ENCODE measurements around the gene SALL4.
"Not testable (repeated sequence)": the region's sequence is repeated elsewhere in the genome, so short reads cannot be mapped to it uniquely, and the experiment has no call there.

The SALL4 gene

GRCh38 chr20:51768759-51769517 is 33.4 kb downstream of the SALL4 start:
- H4K20me1 ChIP-seq (ENCODE audit: low read depth, low read length), result no peaks in the 10 kb centered on the region
- no peaks in the 10 kb centered on the region for H3K36me3 ChIP-seq (ENCODE audit: low read length)
- no peaks in the 10 kb centered on the region for H3F3A ChIP-seq (ENCODE audit: insufficient read depth)
- TF ChIP-seq, protein P1, sequence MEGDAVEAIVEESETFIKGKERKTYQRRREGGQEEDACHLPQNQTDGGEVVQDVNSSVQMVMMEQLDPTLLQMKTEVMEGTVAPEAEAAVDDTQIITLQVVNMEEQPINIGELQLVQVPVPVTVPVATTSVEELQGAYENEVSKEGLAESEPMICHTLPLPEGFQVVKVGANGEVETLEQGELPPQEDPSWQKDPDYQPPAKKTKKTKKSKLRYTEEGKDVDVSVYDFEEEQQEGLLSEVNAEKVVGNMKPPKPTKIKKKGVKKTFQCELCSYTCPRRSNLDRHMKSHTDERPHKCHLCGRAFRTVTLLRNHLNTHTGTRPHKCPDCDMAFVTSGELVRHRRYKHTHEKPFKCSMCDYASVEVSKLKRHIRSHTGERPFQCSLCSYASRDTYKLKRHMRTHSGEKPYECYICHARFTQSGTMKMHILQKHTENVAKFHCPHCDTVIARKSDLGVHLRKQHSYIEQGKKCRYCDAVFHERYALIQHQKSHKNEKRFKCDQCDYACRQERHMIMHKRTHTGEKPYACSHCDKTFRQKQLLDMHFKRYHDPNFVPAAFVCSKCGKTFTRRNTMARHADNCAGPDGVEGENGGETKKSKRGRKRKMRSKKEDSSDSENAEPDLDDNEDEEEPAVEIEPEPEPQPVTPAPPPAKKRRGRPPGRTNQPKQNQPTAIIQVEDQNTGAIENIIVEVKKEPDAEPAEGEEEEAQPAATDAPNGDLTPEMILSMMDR (IDR thresholded peaks at IDR 0.05; ENCODE audit: insufficient read depth, low read length, poor library complexity, severe bottlenecking), result no peak
- TF ChIP-seq EZH2phosphoT487 (conservative IDR thresholded peaks at IDR 0.05; ENCODE audit: low read length), result no peak
- no peaks in the 10 kb centered on the region for H3K9me3 ChIP-seq (ENCODE audit: insufficient read depth, low read length)
- H3K9me2 ChIP-seq (replicated peaks; ENCODE audit: insufficient read depth, low read length), result no peaks in the 10 kb centered on the region
- no peak overlapping the region for H3K4me2 ChIP-seq (ENCODE audit: low read depth, low read length, poor library complexity, severe bottlenecking)
- H3K4me3 ChIP-seq (ENCODE audit: insufficient read depth, low read length, poor library complexity, severe bottlenecking), result no peak overlapping the region
- H3K79me2 ChIP-seq (ENCODE audit: insufficient read depth, low read length), result no peaks in the 10 kb centered on the region
- H2AFZ ChIP-seq (ENCODE audit: low read depth, low read length, severe bottlenecking), result no peak overlapping the region
- H3K9ac ChIP-seq (ENCODE audit: low read length), result no peak overlapping the region
- no peaks in the 10 kb centered on the region for H3K27me3 ChIP-seq (ENCODE audit: low read length)
- no peak overlapping the region for H3K27ac ChIP-seq (ENCODE audit: low read depth, low read length)

DNA sequence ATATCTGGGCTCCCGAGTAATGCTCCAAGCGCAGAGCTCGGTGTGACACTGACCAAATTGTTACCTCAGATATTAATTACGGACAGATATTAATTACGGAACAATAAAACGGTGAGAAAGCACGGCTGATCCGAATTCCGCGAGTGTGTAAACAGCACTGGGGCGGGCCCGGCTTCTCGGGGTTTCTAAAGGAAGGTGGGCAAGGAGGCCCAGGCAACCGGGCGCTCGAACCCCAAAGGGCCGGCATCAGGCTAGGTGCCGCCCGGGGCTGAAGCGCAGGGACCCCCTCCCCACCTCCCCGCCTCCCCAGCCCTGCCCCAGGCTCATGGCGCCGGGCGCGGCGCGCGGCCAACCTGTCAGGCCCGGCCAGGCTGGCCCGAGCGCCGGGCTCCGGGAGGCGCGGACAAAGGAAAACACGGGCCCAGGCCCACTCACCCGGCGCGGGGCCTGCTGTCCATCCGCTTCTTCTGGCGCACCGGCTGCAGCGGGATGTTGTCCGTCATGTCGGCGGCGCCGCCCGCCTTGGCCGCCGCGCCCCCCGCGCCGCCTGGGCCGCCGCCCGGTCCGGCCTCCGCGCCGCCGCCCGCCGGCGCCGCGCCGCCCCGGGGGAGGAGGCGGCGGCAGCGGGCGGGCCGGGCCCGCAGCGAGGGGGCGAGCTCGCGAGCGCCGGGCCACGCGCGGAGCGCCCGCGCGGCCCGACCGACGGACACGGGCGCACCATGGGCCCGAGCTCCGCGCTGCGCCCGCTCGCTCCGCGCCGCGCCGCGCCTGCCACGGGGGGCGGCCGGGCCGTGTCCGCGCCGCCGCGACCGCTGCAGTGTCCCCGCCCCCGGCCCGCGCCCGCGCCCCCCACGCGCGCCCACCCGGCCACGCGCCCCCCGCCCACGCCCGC is 34.2 kb downstream of the SALL4 start, which contains the start of gene ATP9A:
ATP9A (minus strand) TSS at position 524 of the 892 bp plus-strand sequence; CDS start at position 503, 21 bp downstream.
- no peak within 1 kb of the TSS for H3K27ac ChIP-seq (ENCODE audit: low read depth, low read length)
- H2AFZ ChIP-seq (ENCODE audit: low read depth, low read length, severe bottlenecking), result no peak within 1 kb of the TSS
- no peak within 1 kb of the TSS for H3K4me3 ChIP-seq (ENCODE audit: insufficient read depth, low read length, poor library complexity, severe bottlenecking)

GRCh38 chr20:51766994-51767866 is 35.1 kb downstream of the SALL4 start:
- Histone ChIP-seq H3K4me3 (ENCODE audit: insufficient read depth, low read length, poor library complexity, severe bottlenecking) (no peak overlapping the region), H3K9me3 (ENCODE audit: insufficient read depth, low read length) (no peaks in the 10 kb centered on the region), H3K9ac (ENCODE audit: low read length) (no peak overlapping the region), H3K79me2 (ENCODE audit: insufficient read depth, low read length) (no peaks in the 10 kb centered on the region), H3K27me3 (ENCODE audit: low read length) (no peaks in the 10 kb centered on the region), H3F3A (ENCODE audit: insufficient read depth) (no peaks in the 10 kb centered on the region), H3K27ac (ENCODE audit: low read depth, low read length) (no peak overlapping the region), H3K36me3 (ENCODE audit: low read length) (no peaks in the 10 kb centered on the region), H4K20me1 (ENCODE audit: low read depth, low read length) (no peaks in the 10 kb centered on the region), H3K9me2 (replicated peaks; ENCODE audit: insufficient read depth, low read length) (no peaks in the 10 kb centered on the region), H3K4me2 (ENCODE audit: low read depth, low read length, poor library complexity, severe bottlenecking) (no peak overlapping the region), H2AFZ (ENCODE audit: low read depth, low read length, severe bottlenecking) (no peak overlapping the region)
- TF ChIP-seq EZH2phosphoT487 (conservative IDR thresholded peaks at IDR 0.05; ENCODE audit: low read length), result no peak
- TF ChIP-seq, protein P1 (IDR thresholded peaks at IDR 0.05; ENCODE audit: insufficient read depth, low read length, poor library complexity, severe bottlenecking), result no peak

More for the DNA sequence above, 34.2 kb downstream of the SALL4 start, which contains the start of gene ATP9A:
- no peaks in the 10 kb centered on the region for H3K36me3 ChIP-seq (ENCODE audit: low read length)
- no peak within 1 kb of the TSS for H3K4me2 ChIP-seq (ENCODE audit: low read depth, low read length, poor library complexity, severe bottlenecking)
- H3F3A ChIP-seq (ENCODE audit: insufficient read depth), result no peaks in the 10 kb centered on the region
- no peaks in the 10 kb centered on the region for H3K79me2 ChIP-seq (ENCODE audit: insufficient read depth, low read length)
- no peaks in the 10 kb centered on the region for H4K20me1 ChIP-seq (ENCODE audit: low read depth, low read length)
- no peak within 1 kb of the TSS for H3K9ac ChIP-seq (ENCODE audit: low read length)
- H3K27me3 ChIP-seq (ENCODE audit: low read length), result no peaks in the 10 kb centered on the region
- no peak for TF ChIP-seq EZH2phosphoT487 (conservative IDR thresholded peaks at IDR 0.05; ENCODE audit: low read length)
- TF ChIP-seq, protein P1 (IDR thresholded peaks at IDR 0.05; ENCODE audit: insufficient read depth, low read length, poor library complexity, severe bottlenecking), result no peak
- H3K9me2 ChIP-seq (replicated peaks; ENCODE audit: insufficient read depth, low read length), result no peaks in the 10 kb centered on the region
- no peaks in the 10 kb centered on the region for H3K9me3 ChIP-seq (ENCODE audit: insufficient read depth, low read length)

DNA sequence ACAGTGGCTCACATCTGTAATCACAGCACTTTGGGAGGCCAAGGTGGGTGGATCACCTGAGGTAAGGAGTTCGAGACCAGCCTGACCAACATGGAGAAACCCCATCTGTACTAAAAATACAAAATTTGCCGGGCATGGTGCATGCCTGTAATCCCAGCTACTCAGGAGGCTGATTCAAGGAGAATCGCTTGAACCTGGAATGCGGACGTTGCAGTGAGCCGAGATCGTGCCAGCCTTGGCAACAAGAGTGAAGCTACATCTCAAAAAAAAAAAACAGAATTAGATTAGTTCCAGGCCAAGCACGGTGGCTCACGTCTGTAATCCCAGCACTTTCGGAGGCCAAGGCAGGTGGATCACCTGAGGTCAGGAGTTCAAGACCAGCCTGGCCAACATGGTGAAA is 36.9 kb downstream of the SALL4 start:
- not testable (repeated sequence) for H3K9me3 ChIP-seq (ENCODE audit: insufficient read depth, low read length); H3K27me3 ChIP-seq (ENCODE audit: low read length); H3K9ac ChIP-seq (ENCODE audit: low read length); H2AFZ ChIP-seq (ENCODE audit: low read depth, low read length, severe bottlenecking); H3K4me2 ChIP-seq (ENCODE audit: low read depth, low read length, poor library complexity, severe bottlenecking); H3K4me3 ChIP-seq (ENCODE audit: insufficient read depth, low read length, poor library complexity, severe bottlenecking); H3F3A ChIP-seq (ENCODE audit: insufficient read depth); H3K9me2 ChIP-seq (replicated peaks; ENCODE audit: insufficient read depth, low read length); H3K27ac ChIP-seq (ENCODE audit: low read depth, low read length); H3K79me2 ChIP-seq (ENCODE audit: insufficient read depth, low read length); H4K20me1 ChIP-seq (ENCODE audit: low read depth, low read length); H3K36me3 ChIP-seq (ENCODE audit: low read length)
